Activated CD8-positive, alpha-beta memory T cell treated with anti-CD3 and anti-CD28 coated beads, Interleukin-2, amount 50 U/mL, for 48 hours (primary cell): ENCODE measurements around the gene TUBD1.

Experiments used
- DNase-seq: peaks from one replicate; pipeline ENCODE4 v3.0.0-alpha.2; 2020

The TUBD1 gene

DNA sequence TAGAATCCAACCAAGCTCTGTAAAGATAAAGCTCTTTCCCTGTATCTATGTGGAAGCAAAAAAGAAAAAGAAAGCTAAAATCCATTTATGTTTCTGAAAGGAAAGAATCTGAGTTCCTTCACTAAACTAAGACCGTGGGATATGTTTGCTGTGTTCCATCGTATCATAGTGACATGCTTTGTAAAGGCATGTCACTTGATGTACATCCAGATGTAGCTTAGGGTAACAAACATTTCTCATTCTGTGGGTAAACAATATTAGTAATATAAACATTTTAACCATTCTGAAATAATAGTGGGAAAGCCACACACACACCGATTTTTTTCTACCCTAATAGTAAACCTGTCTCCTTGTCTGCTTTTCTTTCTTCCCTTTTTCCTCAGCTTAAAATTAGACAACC is 78.1 kb downstream of the TUBD1 start:
- no peak for DNase-seq

DNA sequence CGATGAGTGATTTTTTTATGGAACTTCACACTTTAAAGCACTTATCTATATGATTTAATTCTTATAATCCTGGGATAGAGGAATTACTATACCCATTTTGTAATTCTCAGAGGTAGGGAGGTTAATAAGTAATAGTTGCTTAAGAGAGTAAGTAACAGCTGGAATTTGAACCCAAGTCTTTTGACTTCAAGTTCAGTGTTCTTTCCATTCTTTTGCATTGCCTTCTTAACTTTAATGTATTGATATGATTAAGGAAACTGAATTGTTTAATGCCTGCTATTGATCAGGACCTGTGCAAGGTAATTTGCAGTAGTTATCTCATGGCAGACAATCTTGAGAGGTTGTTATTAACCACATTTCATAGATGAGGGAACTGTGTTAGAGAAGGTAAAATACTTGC is 78.5 kb downstream of the TUBD1 start:
- DNase-seq: no peak

DNA sequence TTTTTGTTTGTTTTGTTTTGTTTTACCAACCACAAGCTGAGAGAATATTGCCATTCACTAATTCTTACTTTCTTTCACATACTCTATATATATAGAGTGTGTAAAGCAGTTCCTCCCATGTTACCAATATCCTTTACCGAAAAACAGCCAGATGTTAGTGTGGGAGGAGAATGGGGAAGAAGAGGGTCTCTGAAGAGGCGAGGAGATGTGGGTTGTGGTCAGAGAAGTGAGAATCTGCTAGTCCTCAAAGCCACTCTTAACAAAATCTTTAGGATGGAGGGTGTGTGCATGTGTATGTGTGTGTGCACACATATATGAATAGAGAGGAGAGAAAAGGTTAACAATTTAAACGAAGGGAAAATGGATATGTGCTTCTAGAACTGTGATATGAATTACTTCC is 80.6 kb downstream of the TUBD1 start:
- DNase-seq: no peak

DNA sequence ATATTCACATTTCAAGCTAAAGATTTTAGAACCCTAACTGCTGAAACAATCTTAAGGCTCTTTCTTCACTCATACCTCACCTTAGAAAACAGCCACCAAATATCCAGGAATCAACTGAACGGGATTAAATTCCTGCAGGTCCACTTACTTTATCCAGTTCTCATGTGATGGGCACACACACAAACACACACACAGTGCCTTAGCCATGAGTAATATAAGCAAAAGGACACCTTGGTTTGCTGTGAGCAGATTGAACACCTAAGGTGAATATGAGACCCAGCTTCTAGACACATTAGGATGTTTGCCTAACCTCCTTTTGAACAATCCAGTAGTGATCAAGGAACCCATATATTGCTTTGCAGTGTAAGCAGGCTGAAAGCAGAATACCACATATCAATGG is 81.5 kb downstream of the TUBD1 start:
- no peak for DNase-seq

DNA sequence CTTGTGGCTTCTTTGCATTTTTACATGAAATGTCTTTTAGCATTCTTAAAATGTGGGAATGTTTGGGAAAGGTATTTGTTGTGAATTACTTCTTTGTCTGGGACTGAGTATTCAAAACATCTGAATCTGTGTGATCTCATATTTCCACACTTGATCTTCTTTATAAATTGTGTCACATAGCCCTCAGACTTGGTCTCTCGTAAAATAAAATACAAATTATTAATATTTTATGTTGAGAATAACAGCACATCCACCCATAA is 81.9 kb downstream of the TUBD1 start:
- DNase-seq: no peak
